HepG2 (cell line): Measurements from ENCODE around the gene RASSF4. TPM values are rescaled to one million over a fixed set of nuclear protein-coding genes. Genes with fewer than 3 reads are reported as not detected.
A peak's percentile ranks its signal among the peaks of the same experiment; 100 is the strongest.

Source experiments
- ATF5 ChIP-seq: sonication (generic); formaldehyde crosslinking; IDR thresholded peaks from 2 replicates; pipeline ENCODE4 v1.4.0; 2020; ENCODE audit warnings: mild to moderate bottlenecking, low read depth, missing genetic modification reagents
- ATRX ChIP-seq: sonication (generic); formaldehyde crosslinking; IDR thresholded peaks from 2 replicates; pipeline ENCODE4 v1.4.0; 2020; ENCODE audit warnings: missing genetic modification reagents, borderline replicate concordance
- BRD4 ChIP-seq: sonication (generic); formaldehyde crosslinking; IDR thresholded peaks from 2 replicates; pipeline ENCODE4 v1.4.0; 2020; ENCODE audit warnings: missing genetic modification reagents
- CENPT ChIP-seq: sonication (generic); formaldehyde crosslinking; IDR thresholded peaks from 2 replicates; pipeline ENCODE4 v1.8.0; 2022; ENCODE audit warnings: low read depth, mild to moderate bottlenecking, moderate library complexity, missing genetic modification reagents
- ISX ChIP-seq: sonication (generic); formaldehyde crosslinking; conservative IDR thresholded peaks from 2 replicates; pipeline ENCODE4 v1.5.0; 2020; ENCODE audit warnings: missing genetic modification reagents
- KMT2A ChIP-seq: sonication (generic); formaldehyde crosslinking; IDR thresholded peaks from 2 replicates; pipeline ENCODE4 v1.4.0; 2020; ENCODE audit warnings: missing genetic modification reagents
- MED8 ChIP-seq: sonication (generic); formaldehyde crosslinking; IDR thresholded peaks from 2 replicates; pipeline ENCODE4 v1.8.1; 2023; ENCODE audit warnings: mild to moderate bottlenecking, missing genetic modification reagents; ENCODE audit not compliant: insufficient replicate concordance
- NFIC ChIP-seq: IDR thresholded peaks from 2 replicates; pipeline ENCODE4 v1.6.1; 2012; ENCODE audit warnings: mild to moderate bottlenecking, low read length, inconsistent platforms
- NR2F6 ChIP-seq, 2 experiments: IDR thresholded peaks; 2 replicates each; pipeline ENCODE4 v1.6.1; 2016; ENCODE audit warnings: antibody characterized with exemption in 1 of 2, mild to moderate bottlenecking in 1 of 2
- PTBP1 ChIP-seq: fragments of 200-400 bp; formaldehyde crosslinking; IDR thresholded peaks from 2 replicates; pipeline ENCODE4 v1.6.1; 2018; ENCODE audit warnings: low read length, low read depth; ENCODE audit not compliant: poor library complexity, severe bottlenecking
- SP4 ChIP-seq: sonication (generic); formaldehyde crosslinking; IDR thresholded peaks from 2 replicates; pipeline ENCODE4 v1.8.1; 2023; ENCODE audit warnings: mild to moderate bottlenecking, missing genetic modification reagents
- THAP7 ChIP-seq: sonication (generic); formaldehyde crosslinking; IDR thresholded peaks from 2 replicates; pipeline ENCODE4 v1.8.1; 2023; ENCODE audit warnings: mild to moderate bottlenecking, missing genetic modification reagents
- U2AF2 ChIP-seq: fragments of 200-400 bp; formaldehyde crosslinking; IDR thresholded peaks from 2 replicates; pipeline ENCODE4 v1.6.1; 2017; ENCODE audit warnings: low read depth, mild to moderate bottlenecking, low read length
- UBTF ChIP-seq: sonication (generic); formaldehyde crosslinking; IDR thresholded peaks from 2 replicates; pipeline ENCODE4 v1.4.0; 2020; ENCODE audit warnings: mild to moderate bottlenecking, missing genetic modification reagents
- YEATS4 ChIP-seq: sonication (generic); formaldehyde crosslinking; IDR thresholded peaks from 2 replicates; pipeline ENCODE4 v1.4.0; 2020; ENCODE audit warnings: missing genetic modification reagents, borderline replicate concordance
- ZBTB38 ChIP-seq: sonication (generic); formaldehyde crosslinking; IDR thresholded peaks from 2 replicates; pipeline ENCODE4 v1.5.1; 2020; ENCODE audit warnings: mild to moderate bottlenecking, missing genetic modification reagents
- ZFP62 ChIP-seq: sonication (generic); formaldehyde crosslinking; IDR thresholded peaks from 2 replicates; pipeline ENCODE4 v1.4.0; 2020; ENCODE audit warnings: missing genetic modification reagents
- ZNF17 ChIP-seq: sonication (generic); formaldehyde crosslinking; IDR thresholded peaks from 2 replicates; pipeline ENCODE4 v1.5.0; 2020; ENCODE audit warnings: mild to moderate bottlenecking, missing genetic modification reagents
- ZNF253 ChIP-seq: sonication (generic); formaldehyde crosslinking; IDR thresholded peaks from 2 replicates; pipeline ENCODE4 v1.8.0; 2022; ENCODE audit warnings: mild to moderate bottlenecking, missing genetic modification reagents, borderline replicate concordance
- ZNF430 ChIP-seq: sonication (generic); formaldehyde crosslinking; IDR thresholded peaks from 2 replicates; pipeline ENCODE4 v1.9.0; 2021; ENCODE audit warnings: mild to moderate bottlenecking, missing genetic modification reagents
- ZNF614 ChIP-seq: IDR thresholded peaks from 2 replicates; pipeline ENCODE4 v1.6.1; 2018; ENCODE audit warnings: missing biosample characterization, missing genetic modification reagents, inconsistent platforms, borderline replicate concordance
- ZNF850 ChIP-seq: sonication (generic); formaldehyde crosslinking; conservative IDR thresholded peaks from 2 replicates; pipeline ENCODE4 v1.9.0; 2021; ENCODE audit warnings: mild to moderate bottlenecking, missing genetic modification reagents
- polyA plus RNA-seq, 8 experiments: library from polyadenylated mRNA; depleted of rRNA in 3 of 8; stranded (reverse) in 7 of 8; unstranded in 1 of 8; fragments of >200 nt; fragmentation: Illumina TruSeq in 4 of 8; extraction: Trizol in 4 of 8; gene quantifications; 2 replicates each; pipeline versions ENCODE4 v1.2.1 to v1.2.3, GENCODE V29; 2011 to 2016; ENCODE audit warnings: low read depth in 4 of 8, missing spikeins in 1 of 8, mixed read lengths in 1 of 8; ENCODE audit not compliant: insufficient read depth in 1 of 8
- total RNA-seq, 5 experiments: library from RNA; depleted of rRNA; stranded (reverse); fragments of >200 nt; fragmentation: Illumina TruSeq; extraction: Trizol; gene quantifications; 2 replicates each; pipeline ENCODE4 v1.2.3, GENCODE V29; 2016; ENCODE audit warnings: low read depth in 1 of 5
- TF ChIP-seq, protein P1 (sequence below): sonication (generic); formaldehyde crosslinking; IDR thresholded peaks from 2 replicates; pipeline ENCODE4 v1.5.0; 2020; ENCODE audit warnings: missing genetic modification reagents, mild to moderate bottlenecking, borderline replicate concordance
- TF ChIP-seq, protein P2 (sequence below): sonication (generic); formaldehyde crosslinking; IDR thresholded peaks from 2 replicates; pipeline ENCODE4 v1.8.1; 2022; ENCODE audit warnings: mild to moderate bottlenecking, missing genetic modification reagents

The RASSF4 gene
- total and polyA plus RNA-seq, 2 of the 13 experiments (the other 11 are each of a cell fraction or from before 2014, with no cell fraction given), result 34.0 to 51.7 TPM

- no peak for TF ChIP-seq ATRX (CRISPR knock-in tag)
- no peak for TF ChIP-seq BRD4 (CRISPR knock-in tag)
- TF ChIP-seq SP4 (CRISPR knock-in tag), result no peak; the same call in 1 of the 2 replicates
- no peak for TF ChIP-seq MED8 (CRISPR knock-in tag)
- no peak; the same call in 1 of the 2 replicates for TF ChIP-seq YEATS4 (CRISPR knock-in tag)
- TF ChIP-seq ZNF253 (CRISPR knock-in tag), result no peak
- no peak for TF ChIP-seq ZNF850
- TF ChIP-seq ZFP62 (CRISPR knock-in tag), result no peak
- peak; percentile 75 for TF ChIP-seq ZBTB38
- TF ChIP-seq ZNF614 (CRISPR knock-in tag), result no peak
- no peak for TF ChIP-seq CENPT (CRISPR knock-in tag)
- TF ChIP-seq UBTF (CRISPR knock-in tag), result 0 out of 2 replicates have a peak, but pooled peaks have one; percentile 49
- no peak for TF ChIP-seq NFIC
- TF ChIP-seq, protein P1, sequence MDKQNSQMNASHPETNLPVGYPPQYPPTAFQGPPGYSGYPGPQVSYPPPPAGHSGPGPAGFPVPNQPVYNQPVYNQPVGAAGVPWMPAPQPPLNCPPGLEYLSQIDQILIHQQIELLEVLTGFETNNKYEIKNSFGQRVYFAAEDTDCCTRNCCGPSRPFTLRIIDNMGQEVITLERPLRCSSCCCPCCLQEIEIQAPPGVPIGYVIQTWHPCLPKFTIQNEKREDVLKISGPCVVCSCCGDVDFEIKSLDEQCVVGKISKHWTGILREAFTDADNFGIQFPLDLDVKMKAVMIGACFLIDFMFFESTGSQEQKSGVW (CRISPR knock-in tag), result no peak
- TF ChIP-seq ZNF17, result no peak
- TF ChIP-seq U2AF2, result no peak
- TF ChIP-seq KMT2A, result no peak
- TF ChIP-seq ISX (CRISPR knock-in tag), result no peak
- TF ChIP-seq ATF5 (CRISPR knock-in tag), result no peak
- TF ChIP-seq NR2F6 (IDR thresholded peaks at IDR 0.05), result 0 out of 2 replicates have a peak, but pooled peaks have one; percentile 15
- no peak for TF ChIP-seq NR2F6 (CRISPR knock-in tag; IDR thresholded peaks at IDR 0.05)
- TF ChIP-seq PTBP1, result no peak
- TF ChIP-seq ZNF430 (CRISPR knock-in tag), result 0 out of 2 replicates have a peak, but pooled peaks have one; percentile 14
- TF ChIP-seq, protein P2, sequence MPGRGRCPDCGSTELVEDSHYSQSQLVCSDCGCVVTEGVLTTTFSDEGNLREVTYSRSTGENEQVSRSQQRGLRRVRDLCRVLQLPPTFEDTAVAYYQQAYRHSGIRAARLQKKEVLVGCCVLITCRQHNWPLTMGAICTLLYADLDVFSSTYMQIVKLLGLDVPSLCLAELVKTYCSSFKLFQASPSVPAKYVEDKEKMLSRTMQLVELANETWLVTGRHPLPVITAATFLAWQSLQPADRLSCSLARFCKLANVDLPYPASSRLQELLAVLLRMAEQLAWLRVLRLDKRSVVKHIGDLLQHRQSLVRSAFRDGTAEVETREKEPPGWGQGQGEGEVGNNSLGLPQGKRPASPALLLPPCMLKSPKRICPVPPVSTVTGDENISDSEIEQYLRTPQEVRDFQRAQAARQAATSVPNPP (CRISPR knock-in tag), result no peak; the same call in 1 of the 2 replicates
- TF ChIP-seq THAP7 (CRISPR knock-in tag), result peak; percentile 72; the same call in 1 of the 2 replicates
These were observed 17.9 kb downstream of the RASSF4 start (continued) for GRCh38 chr10:44977287-44978212.
